Spleen (tissue), 7 donors: ENCODE data around the gene BMP6.

Experiments
- POLR2A ChIP-seq, 3 donors: fragments of 450-650 bp; IDR thresholded peaks; one replicate each; pipeline ENCODE4 v1.5.1; 2017; ENCODE audit warnings: antibody characterized with exemption in 3 of 3, mild to moderate bottlenecking in 1 of 3
- POLR2AphosphoS5 ChIP-seq, 3 donors: sonication (generic); formaldehyde crosslinking; IDR thresholded peaks; one replicate each; pipeline ENCODE4 v1.5.1; 2017; ENCODE audit warnings: antibody characterized with exemption in 3 of 3
- TF ChIP-seq, protein P1 (sequence below), 11 experiments: fragments of 200-600 bp in 7 of 11; fragments of 450-650 bp in 4 of 11; sonication (generic) in 4 of 11; IDR thresholded peaks in 8 of 11; conservative IDR thresholded peaks in 3 of 11; 1 replicate in 7 of 11; 2 replicates in 4 of 11; pipeline versions ENCODE4 v1.4.0 to v1.8.0; 2016 to 2021; ENCODE audit warnings: antibody characterized with exemption in 11 of 11, inconsistent platforms in 4 of 11, mild to moderate bottlenecking in 1 of 11
- donor health status: DM: no; HTN: no; CAD: no; lungs with moderate emphysema.
- donor health status: DM: no; HTN: no; CAD: no.
- donor health status: DM: no; HTN: no; CAD: no.

DNA sequence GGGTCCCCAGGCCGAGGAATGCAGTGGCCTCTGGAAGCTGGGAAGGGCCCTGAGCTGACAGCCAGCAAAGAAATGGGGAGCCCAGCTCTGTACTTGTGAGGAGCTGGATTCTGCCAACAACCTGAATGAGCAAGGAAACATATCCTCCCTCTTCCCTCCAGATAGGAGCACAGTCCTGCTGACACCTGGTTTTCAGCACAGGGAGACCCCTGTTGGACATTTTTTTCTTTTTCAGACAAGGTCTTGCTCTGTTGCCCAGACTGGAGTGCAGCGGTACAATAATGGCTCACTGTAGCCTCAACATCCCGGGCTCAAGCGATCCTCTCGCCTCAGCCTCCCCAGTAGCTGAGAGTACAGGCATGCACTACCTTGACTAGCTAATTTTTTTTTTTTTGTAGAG, 21.5 kb downstream of the BMP6 start:
- TF ChIP-seq POLR2AphosphoS5 (IDR thresholded peaks at IDR 0.05) (no peak), POLR2A (IDR thresholded peaks at IDR 0.05) (no peak)
- TF ChIP-seq, protein P1, sequence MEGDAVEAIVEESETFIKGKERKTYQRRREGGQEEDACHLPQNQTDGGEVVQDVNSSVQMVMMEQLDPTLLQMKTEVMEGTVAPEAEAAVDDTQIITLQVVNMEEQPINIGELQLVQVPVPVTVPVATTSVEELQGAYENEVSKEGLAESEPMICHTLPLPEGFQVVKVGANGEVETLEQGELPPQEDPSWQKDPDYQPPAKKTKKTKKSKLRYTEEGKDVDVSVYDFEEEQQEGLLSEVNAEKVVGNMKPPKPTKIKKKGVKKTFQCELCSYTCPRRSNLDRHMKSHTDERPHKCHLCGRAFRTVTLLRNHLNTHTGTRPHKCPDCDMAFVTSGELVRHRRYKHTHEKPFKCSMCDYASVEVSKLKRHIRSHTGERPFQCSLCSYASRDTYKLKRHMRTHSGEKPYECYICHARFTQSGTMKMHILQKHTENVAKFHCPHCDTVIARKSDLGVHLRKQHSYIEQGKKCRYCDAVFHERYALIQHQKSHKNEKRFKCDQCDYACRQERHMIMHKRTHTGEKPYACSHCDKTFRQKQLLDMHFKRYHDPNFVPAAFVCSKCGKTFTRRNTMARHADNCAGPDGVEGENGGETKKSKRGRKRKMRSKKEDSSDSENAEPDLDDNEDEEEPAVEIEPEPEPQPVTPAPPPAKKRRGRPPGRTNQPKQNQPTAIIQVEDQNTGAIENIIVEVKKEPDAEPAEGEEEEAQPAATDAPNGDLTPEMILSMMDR (IDR thresholded peaks at IDR 0.05 in 8 of 11, conservative IDR thresholded peaks at IDR 0.05 in 3 of 11), result no peak
